Central memory CD8-positive, alpha-beta T cell (primary cell): ENCODE data around the gene CCDC146.

Source experiments
- ATAC-seq: fragments of 150-1000 bp; cut with Tn5 transposase; replicated peaks from 2 replicates; pipeline ENCODE4 v1.10.0; 2022; ENCODE audit warnings: mild to moderate bottlenecking, moderate FRiP score, moderate number of reproducible peaks; ENCODE audit not compliant: poor library complexity, severe bottlenecking; ENCODE audit errors: extremely low read depth
- DNase-seq, 2 donors: peaks; one replicate each; pipeline ENCODE4 v3.0.0; 2021; ENCODE audit warnings: low spot score in 2 of 2
- H3K27ac Mint-ChIP-seq: one replicate; pipeline ENCODE4 v1.8.0; 2022; ENCODE audit warnings: low read depth, mild to moderate bottlenecking, moderate library complexity, mixed read lengths
- H3K27me3 Mint-ChIP-seq: one replicate; pipeline ENCODE4 v1.8.0; 2022; ENCODE audit warnings: mixed read lengths
- H3K36me3 Mint-ChIP-seq: one replicate; pipeline ENCODE4 v1.8.0; 2022; ENCODE audit warnings: mild to moderate bottlenecking, moderate library complexity, mixed read lengths; ENCODE audit not compliant: insufficient read depth
- H3K4me1 Mint-ChIP-seq: one replicate; pipeline ENCODE4 v1.8.0; 2022; ENCODE audit warnings: mixed read lengths
- H3K4me3 Mint-ChIP-seq: one replicate; pipeline ENCODE4 v1.8.0; 2022; ENCODE audit warnings: mild to moderate bottlenecking, moderate library complexity, mixed read lengths
- H3K9me3 Mint-ChIP-seq: one replicate; pipeline ENCODE4 v1.8.0; 2022; ENCODE audit warnings: mixed read lengths

Gene CCDC146

DNA sequence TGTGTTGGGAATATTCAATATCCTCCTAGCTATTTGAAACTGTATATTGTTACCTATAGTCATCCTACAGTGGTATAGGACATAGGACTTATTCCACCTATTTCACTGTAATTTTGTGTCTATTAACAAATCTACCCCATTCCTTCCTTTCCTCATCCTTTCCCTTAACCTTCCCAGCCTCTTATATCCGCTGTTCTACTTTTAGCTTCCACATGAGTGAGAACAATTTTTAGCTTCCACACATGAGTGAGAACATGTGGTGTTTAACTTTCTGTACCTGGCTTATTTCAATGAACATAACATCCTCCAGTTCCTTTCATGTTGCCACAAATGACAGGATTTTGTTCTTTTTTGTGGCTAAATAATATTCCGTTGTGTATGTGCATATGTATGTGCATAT lies 173.1 kb downstream of the CCDC146 start:
- no peak overlapping the region for H3K4me3 Mint-ChIP-seq
- no peak overlapping the region for H3K27ac Mint-ChIP-seq
- no peaks in the 10 kb centered on the region for H3K27me3 Mint-ChIP-seq
- no peaks in the 10 kb centered on the region for H3K4me1 Mint-ChIP-seq
- H3K9me3 Mint-ChIP-seq = peaks cover 7% of the 10 kb centered on the region
- no peak for ATAC-seq
- no peaks in the 10 kb centered on the region for H3K36me3 Mint-ChIP-seq
- DNase-seq = no peak

DNA sequence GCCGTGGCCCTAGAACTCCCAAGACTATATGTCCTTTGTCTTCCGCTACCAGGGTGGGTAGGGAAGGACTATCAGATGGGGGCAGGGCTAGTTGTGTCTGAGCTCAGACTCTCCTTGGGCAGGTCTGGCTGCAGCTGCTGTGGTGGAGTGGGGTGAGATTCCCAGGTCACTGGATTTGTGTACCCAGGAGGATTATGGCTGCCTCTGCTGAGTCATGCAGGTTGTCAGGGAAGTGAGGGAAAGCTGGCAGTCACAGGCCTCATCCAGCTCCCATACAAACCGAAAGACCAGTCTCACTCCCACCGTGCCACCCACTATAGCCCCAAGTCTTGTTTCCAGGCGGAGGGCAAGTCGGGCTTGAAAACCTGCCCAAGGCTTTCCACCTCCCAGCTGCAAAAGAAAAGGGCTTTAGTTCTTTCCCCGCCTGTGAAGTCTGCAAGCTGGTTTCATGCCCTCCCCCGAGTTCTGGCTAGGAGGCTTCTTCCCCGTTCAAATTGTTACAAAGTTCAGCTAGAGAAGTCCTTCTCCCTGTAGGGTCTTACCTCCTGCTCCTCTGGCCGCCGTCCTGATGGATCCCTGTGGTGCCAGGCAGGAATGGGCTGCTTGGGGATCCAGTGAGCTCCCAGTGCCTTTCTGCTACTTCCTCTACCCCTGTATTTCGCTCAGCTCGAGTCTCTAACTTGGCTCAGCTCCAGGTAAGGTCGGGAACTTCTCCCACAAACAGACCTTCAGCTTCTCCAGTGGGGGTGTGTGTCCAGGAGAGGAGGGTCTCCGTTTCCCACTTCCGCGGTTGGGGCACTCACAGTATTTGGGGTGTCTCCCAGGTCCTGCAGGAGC lies 184.0 kb downstream of the CCDC146 start:
- no peak for DNase-seq
- Mint-ChIP-seq H3K27ac (peak overlapping the region; percentile 51), H3K9me3 (peaks cover 18% of the 10 kb centered on the region), H3K4me3 (no peak overlapping the region), H3K27me3 (no peaks in the 10 kb centered on the region), H3K4me1 (peaks cover 13% of the 10 kb centered on the region), H3K36me3 (peaks cover 19% of the 10 kb centered on the region)
- ATAC-seq = no peak

DNA sequence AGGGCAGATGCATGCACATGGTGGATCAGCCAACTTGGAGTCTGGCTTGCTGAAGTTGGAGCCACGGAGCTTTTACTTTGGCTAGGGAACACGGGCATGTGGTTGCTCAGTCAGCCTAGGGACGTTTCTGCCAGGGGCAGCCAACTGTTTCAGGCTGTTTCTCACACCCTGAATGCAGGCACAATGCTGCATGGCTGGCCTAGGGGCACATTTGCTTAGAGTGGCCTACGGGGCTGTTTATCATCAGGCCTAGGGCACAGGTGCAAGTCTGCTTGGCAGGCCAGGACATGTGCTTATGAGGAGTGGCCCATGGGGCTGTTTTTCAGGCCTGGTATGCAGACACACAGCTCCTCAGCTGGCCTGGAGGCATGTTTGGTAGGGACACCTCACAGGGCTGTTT lies 186.4 kb downstream of the CCDC146 start:
- DNase-seq = no peak
- Mint-ChIP-seq H3K36me3 (peaks cover 26% of the 10 kb centered on the region), H3K27me3 (no peaks in the 10 kb centered on the region), H3K4me1 (peaks cover 13% of the 10 kb centered on the region), H3K4me3 (no peak overlapping the region), H3K27ac (no peak overlapping the region), H3K9me3 (peaks cover 9% of the 10 kb centered on the region)
- ATAC-seq = no peak

DNA sequence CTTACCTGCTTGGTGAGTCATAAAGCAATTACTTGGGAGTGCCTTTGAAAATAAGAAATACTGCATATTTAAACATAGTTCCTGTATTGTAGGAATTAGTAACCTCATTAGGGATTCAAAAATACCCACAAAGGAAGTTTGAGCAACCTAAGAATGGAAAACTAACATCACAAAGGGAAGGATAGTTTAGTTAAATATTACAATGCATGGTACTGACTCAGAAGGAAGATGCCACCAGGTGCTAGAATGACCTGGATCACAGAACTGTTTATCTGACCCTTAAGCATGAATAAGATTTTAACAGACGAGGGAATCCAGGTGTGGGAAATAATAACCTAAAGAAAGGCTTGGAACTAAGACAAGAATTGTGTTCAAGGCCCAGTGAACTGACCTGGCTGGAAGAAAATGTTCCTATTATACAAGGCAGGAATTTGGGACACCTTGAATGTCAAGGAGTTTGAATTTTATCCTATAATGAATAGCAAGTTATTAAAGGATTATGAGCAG lies 187.4 kb downstream of the CCDC146 start:
- ATAC-seq = no peak
- Mint-ChIP-seq H3K9me3 (peaks cover 9% of the 10 kb centered on the region), H3K36me3 (peaks cover 32% of the 10 kb centered on the region), H3K27ac (no peak overlapping the region), H3K27me3 (no peaks in the 10 kb centered on the region), H3K4me1 (peaks cover 13% of the 10 kb centered on the region), H3K4me3 (no peak overlapping the region)
- no peak for DNase-seq

DNA sequence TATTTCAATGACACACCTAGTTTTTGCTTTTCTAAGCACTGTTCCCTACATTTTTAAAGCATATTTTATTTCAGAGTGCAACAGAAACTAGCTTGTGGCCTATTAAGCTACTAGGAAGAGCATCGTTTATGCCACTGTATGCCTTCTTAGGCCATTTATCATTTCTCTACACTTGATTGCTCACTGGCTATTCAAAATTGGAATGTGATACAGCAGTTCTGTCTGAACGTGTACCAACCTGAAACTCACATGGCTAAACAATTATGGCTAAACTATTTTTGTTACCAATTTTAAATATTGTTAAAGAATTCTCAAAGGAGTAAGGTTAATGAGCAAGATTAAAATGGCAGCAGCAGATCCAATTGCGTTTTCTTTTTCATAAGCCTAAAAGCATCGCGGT lies 188.6 kb downstream of the CCDC146 start:
- Mint-ChIP-seq H3K9me3 (no peaks in the 10 kb centered on the region), H3K27ac (no peak overlapping the region), H3K4me1 (peaks cover 17% of the 10 kb centered on the region), H3K27me3 (no peaks in the 10 kb centered on the region), H3K4me3 (no peak overlapping the region), H3K36me3 (peaks cover 35% of the 10 kb centered on the region)
- DNase-seq (no peak), ATAC-seq (no peak)

DNA sequence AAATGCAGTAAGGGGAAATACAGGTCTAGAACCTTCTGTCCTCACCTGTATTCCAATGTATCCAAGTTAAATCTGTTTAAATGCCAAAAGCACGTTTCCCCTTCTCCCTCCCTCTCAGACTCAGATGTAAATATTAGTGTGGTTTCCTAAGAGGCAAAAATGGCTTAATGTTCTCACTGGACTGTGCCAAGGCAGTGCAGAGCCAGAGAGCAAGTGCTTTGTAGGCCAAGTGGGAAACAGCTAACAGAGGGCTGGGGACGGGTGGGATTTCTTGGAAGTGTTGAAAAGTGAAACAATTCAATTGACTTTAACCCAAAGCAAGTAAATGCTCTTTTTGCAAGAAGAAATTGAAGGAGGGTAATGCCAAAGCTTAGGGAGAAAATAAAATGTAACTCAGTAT lies 190.7 kb downstream of the CCDC146 start:
- H3K27ac Mint-ChIP-seq = no peak overlapping the region
- no peak overlapping the region for H3K4me3 Mint-ChIP-seq
- H3K4me1 Mint-ChIP-seq = peaks cover 19% of the 10 kb centered on the region
- no peak for ATAC-seq
- no peaks in the 10 kb centered on the region for H3K27me3 Mint-ChIP-seq
- H3K36me3 Mint-ChIP-seq = peaks cover 46% of the 10 kb centered on the region
- no peak for DNase-seq
- H3K9me3 Mint-ChIP-seq = no peaks in the 10 kb centered on the region

DNA sequence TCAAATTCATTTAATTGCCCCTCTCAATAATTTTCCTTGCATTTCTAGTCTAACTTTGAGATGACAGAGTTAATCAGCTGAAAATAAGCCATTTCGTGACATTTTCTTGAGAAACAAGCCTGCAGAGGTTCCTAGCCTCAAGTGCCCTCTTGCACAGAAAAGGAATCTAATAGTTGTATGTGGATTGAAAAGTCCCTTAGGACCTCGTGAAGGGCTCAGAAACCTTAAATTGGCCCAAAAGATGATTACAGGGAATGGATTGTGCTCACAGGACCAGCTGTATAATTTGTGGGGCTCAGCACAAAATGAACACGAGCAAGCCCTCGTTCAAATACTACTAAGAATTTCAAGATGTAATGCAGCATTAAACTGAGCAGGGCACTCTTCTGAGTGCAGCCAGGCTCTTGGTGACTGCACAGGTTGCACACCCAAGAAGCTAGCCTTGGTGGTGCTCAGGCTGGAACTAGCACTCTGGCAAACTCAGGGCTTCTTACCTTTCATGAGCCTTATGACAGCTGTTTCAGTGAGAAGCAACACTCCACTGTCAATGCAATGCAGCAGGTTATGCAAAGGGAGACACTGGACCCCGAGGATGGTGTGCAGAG lies 191.6 kb downstream of the CCDC146 start:
- DNase-seq = no peak
- Mint-ChIP-seq H3K27me3 (no peaks in the 10 kb centered on the region), H3K4me1 (peaks cover 20% of the 10 kb centered on the region), H3K4me3 (no peak overlapping the region), H3K36me3 (peaks cover 48% of the 10 kb centered on the region), H3K9me3 (no peaks in the 10 kb centered on the region), H3K27ac (no peak overlapping the region)
- no peak for ATAC-seq

DNA sequence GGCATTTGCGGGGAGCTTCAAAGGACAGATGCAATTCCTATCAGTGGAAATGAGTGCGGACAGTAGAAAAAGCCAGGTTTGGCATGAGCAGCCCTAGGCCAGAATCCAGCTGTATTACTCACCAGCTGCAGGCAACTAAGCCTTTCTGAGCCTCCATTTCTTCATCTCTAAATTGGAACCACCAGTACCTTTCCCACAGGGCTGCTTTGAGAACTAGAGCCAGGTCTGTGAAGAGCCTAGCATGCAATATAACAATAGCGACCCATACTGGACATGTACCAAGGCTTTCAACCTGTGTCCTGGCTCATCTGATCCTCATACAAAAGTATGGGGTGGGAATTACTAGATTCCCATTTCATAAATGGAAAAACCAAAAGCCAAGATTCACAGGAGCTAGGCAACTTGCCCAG lies 192.8 kb downstream of the CCDC146 start:
- no peak for DNase-seq
- H3K36me3 Mint-ChIP-seq = peaks cover 45% of the 10 kb centered on the region
- H3K27ac Mint-ChIP-seq = no peak overlapping the region

DNA sequence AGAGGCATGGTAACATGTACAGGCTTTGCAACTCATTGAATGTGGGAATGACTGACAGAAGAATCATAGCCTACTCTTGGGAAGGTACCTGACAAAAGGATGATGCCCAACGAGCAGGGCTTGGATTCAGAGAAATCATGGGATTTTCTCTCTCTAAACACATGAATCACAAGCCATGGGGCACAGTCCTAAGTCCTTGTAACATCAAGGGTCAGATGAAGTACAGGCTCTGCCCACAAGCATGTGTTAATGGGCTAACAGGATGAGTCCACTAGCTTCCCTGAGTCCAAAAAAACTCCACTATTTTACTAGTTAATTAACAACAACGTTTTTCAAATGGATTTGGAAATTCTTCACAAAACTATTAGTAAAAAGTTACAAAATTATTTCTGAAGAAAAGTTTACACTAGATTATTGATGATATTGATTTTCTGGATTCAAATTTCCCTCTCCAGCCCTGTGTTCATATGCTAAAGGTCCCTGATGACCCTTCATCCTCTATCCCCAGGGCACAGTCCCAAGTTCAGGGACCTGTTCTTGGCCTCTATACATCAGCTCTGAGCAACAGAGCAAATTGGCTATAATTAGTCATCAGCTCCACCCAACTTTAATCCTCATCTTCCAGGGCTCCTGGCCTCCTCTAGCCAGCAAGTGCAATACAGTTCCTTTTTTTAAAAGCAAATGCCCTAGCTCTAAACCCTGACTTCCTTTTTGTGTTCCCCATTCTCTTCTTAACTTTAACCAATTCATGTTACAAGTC lies 194.0 kb downstream of the CCDC146 start:
- Mint-ChIP-seq H3K27me3 (no peaks in the 10 kb centered on the region), H3K9me3 (no peaks in the 10 kb centered on the region), H3K4me1 (peaks cover 18% of the 10 kb centered on the region), H3K36me3 (peaks cover 39% of the 10 kb centered on the region), H3K27ac (no peak overlapping the region), H3K4me3 (no peak overlapping the region)
- ATAC-seq (no peak), DNase-seq (no peak)

More for the DNA sequence above, 192.8 kb downstream of the CCDC146 start:
- no peak overlapping the region for H3K4me3 Mint-ChIP-seq
- no peaks in the 10 kb centered on the region for H3K27me3 Mint-ChIP-seq
- no peak for ATAC-seq
- no peaks in the 10 kb centered on the region for H3K9me3 Mint-ChIP-seq
- H3K4me1 Mint-ChIP-seq = peaks cover 19% of the 10 kb centered on the region

DNA sequence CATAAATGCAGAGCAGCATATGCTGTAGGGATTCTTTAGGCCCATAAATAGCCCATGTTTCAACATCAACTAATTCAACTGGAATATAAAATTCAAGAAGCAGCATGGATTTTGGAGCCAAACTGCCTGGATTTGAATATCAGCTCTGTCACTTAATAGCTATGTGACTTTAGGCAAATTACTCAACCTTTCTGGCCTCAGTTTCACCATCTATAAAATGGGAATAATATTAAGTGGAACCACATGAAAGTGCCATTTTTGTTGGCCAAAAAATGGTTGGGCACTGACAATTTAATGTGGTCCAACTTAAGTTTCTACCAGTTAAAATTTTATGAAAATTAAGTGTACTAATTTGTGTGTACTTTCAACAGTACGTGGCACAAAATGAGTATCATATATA lies 195.6 kb downstream of the CCDC146 start:
- Mint-ChIP-seq H3K27ac (no peak overlapping the region), H3K9me3 (no peaks in the 10 kb centered on the region), H3K4me1 (peaks cover 18% of the 10 kb centered on the region), H3K27me3 (no peaks in the 10 kb centered on the region), H3K36me3 (peaks cover 34% of the 10 kb centered on the region), H3K4me3 (no peak overlapping the region)
- DNase-seq (no peak), ATAC-seq (no peak)

DNA sequence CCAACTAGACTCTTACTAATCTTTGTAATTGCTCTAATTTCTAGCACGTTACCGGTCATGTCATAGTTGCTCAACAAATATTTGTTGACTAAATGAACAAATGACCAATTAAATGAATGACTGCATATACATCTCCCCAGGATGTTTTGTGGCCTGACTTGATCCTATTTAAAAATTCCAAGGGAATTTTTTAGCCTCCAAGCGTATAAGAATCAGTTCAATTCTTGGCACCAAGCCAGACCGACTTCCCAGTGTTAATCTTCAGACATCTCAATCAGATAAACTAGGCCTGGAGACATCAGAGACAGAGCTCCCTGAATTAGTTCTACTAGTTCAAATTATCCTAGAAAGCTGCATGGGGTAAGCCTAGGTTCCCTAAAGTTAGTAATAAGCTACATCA lies 197.7 kb downstream of the CCDC146 start:
- Mint-ChIP-seq H3K4me3 (no peak overlapping the region), H3K27me3 (no peaks in the 10 kb centered on the region), H3K36me3 (peaks cover 31% of the 10 kb centered on the region), H3K4me1 (peaks cover 24% of the 10 kb centered on the region), H3K9me3 (no peaks in the 10 kb centered on the region), H3K27ac (no peak overlapping the region)
- ATAC-seq (no peak), DNase-seq (no peak)

DNA sequence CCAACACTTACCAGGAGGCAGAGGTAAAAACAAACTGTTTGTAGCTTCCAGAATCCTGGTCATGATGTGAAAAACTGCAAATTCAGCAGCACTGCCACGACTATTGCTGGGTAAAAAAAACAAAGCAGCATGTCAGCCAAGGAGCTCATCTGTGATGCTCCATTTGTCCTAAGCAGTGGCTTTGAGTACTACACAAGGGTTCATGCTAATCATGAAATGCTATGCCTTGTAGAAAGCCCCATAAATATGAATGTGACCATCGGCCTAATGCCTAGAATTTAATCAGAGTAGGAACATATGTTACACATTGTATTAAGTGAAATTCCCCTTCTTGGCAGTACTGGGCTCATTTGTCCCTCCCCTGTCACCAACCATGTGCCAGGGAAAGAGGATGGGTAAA lies 198.3 kb downstream of the CCDC146 start:
- no peaks in the 10 kb centered on the region for H3K27me3 Mint-ChIP-seq
- peaks cover 22% of the 10 kb centered on the region for H3K4me1 Mint-ChIP-seq

More for the DNA sequence above, 198.3 kb downstream of the CCDC146 start:
- Mint-ChIP-seq H3K36me3 (peaks cover 31% of the 10 kb centered on the region), H3K9me3 (no peaks in the 10 kb centered on the region), H3K27ac (no peak overlapping the region), H3K4me3 (no peak overlapping the region)
- DNase-seq = no peak
- ATAC-seq = no peak
